PC-9 (cell line): ENCODE data around the gene ZFAND3. TPM values are rescaled to one million over a fixed set of nuclear protein-coding genes. Genes with fewer than 3 reads are reported as not detected.

ENCODE experiments used
- BruUV-seq: library from RNA; stranded (reverse); fragments of 400-500 nt; replicated peaks from 2 replicates; lab custom pipeline; 2021; lab: Mats Ljungman, UMichigan
- CTCF ChIA-PET: fragments of 300-600 bp; sonication (Branson Sonifier 250); formaldehyde crosslinking; loops from one replicate; lab custom pipeline; 2022; ENCODE audit warnings: antibody characterized with exemption; lab: Charles Lee
- POLR2A ChIA-PET: fragments of 300-600 bp; sonication (Branson Sonifier 250); formaldehyde crosslinking; loops from one replicate; lab custom pipeline; 2022; ENCODE audit warnings: antibody characterized with exemption; ENCODE audit not compliant: unreplicated experiment; lab: Charles Lee
- DNase-seq, 2 experiments: peaks; one replicate each; pipeline versions ENCODE4 v3.0.0 to v3.0.0-alpha.2; 2015 to 2022; ENCODE audit warnings: mixed read lengths in 1 of 2
- H2AFZ ChIP-seq: fragments of 200-600 bp; sonication (generic); 2 replicates; pipeline ENCODE4 v1.8.1; 2017; ENCODE audit warnings: antibody characterized with exemption
- H3F3A ChIP-seq: fragments of 200-600 bp; sonication (generic); 2 replicates; pipeline ENCODE4 v1.8.1; 2017; ENCODE audit warnings: antibody characterized with exemption, mild to moderate bottlenecking, low read depth; ENCODE audit not compliant: insufficient read depth
- H3K27ac ChIP-seq: fragments of 200-600 bp; sonication (generic); 2 replicates; pipeline ENCODE4 v1.6.1; 2016; ENCODE audit warnings: mixed run types
- H3K27me3 ChIP-seq: fragments of 200-600 bp; sonication (generic); 2 replicates; pipeline ENCODE4 v1.6.1; 2016; ENCODE audit warnings: low read depth, mixed run types; ENCODE audit not compliant: insufficient read depth
- H3K36me3 ChIP-seq: fragments of 200-600 bp; sonication (generic); 2 replicates; pipeline ENCODE4 v1.6.1; 2016; ENCODE audit warnings: low read depth, mixed run types
- H3K4me1 ChIP-seq: fragments of 200-600 bp; sonication (generic); replicated peaks from 2 replicates; pipeline ENCODE4 v1.6.1; 2016; ENCODE audit warnings: mixed run types; ENCODE audit not compliant: insufficient read depth
- H3K4me2 ChIP-seq: fragments of 200-600 bp; sonication (generic); 2 replicates; pipeline ENCODE4 v1.6.1; 2017; ENCODE audit warnings: mixed run types
- H3K4me3 ChIP-seq: fragments of 200-600 bp; sonication (generic); 2 replicates; pipeline ENCODE4 v1.6.1; 2016; ENCODE audit warnings: mixed run types
- H3K79me2 ChIP-seq: fragments of 200-600 bp; sonication (generic); 2 replicates; pipeline ENCODE4 v1.6.1; 2017; ENCODE audit warnings: low read depth, mixed run types
- H3K9me2 ChIP-seq: fragments of 200-600 bp; sonication (generic); 2 replicates; pipeline ENCODE4 v1.8.1; 2017; ENCODE audit warnings: mild to moderate bottlenecking; ENCODE audit not compliant: insufficient read depth
- H3K9me3 ChIP-seq: fragments of 200-600 bp; sonication (generic); 2 replicates; pipeline ENCODE4 v1.8.1; 2016; ENCODE audit warnings: low read depth; ENCODE audit not compliant: insufficient read depth
- H4K20me1 ChIP-seq: fragments of 200-600 bp; sonication (generic); 2 replicates; pipeline ENCODE4 v1.8.1; 2017; ENCODE audit not compliant: insufficient read depth
- CTCF ChIP-seq: fragments of 200-600 bp; sonication (generic); conservative IDR thresholded peaks from 2 replicates; pipeline ENCODE4 v1.6.1; 2017; ENCODE audit warnings: mixed run types, antibody characterized with exemption, mild to moderate bottlenecking, moderate library complexity
- EZH2 ChIP-seq: fragments of 200-600 bp; sonication (generic); IDR thresholded peaks from 2 replicates; pipeline ENCODE4 v1.8.0; 2017; ENCODE audit warnings: antibody characterized with exemption, low read depth
- intact Hi-C: fragments of 100-400 bp; cut with micrococcal nuclease; formaldehyde crosslinking; loops from one replicate; pipeline ENCODE4 v1.10.0; 2022; ENCODE audit not compliant: unreplicated experiment
- total RNA-seq: library from RNA; stranded (reverse); gene quantifications from 2 replicates; pipeline ENCODE4 v1.2.3, GENCODE V29; 2021

The ZFAND3 gene
- total RNA-seq, 1 experiment from 2014 or later: 46.8 TPM

DNA sequence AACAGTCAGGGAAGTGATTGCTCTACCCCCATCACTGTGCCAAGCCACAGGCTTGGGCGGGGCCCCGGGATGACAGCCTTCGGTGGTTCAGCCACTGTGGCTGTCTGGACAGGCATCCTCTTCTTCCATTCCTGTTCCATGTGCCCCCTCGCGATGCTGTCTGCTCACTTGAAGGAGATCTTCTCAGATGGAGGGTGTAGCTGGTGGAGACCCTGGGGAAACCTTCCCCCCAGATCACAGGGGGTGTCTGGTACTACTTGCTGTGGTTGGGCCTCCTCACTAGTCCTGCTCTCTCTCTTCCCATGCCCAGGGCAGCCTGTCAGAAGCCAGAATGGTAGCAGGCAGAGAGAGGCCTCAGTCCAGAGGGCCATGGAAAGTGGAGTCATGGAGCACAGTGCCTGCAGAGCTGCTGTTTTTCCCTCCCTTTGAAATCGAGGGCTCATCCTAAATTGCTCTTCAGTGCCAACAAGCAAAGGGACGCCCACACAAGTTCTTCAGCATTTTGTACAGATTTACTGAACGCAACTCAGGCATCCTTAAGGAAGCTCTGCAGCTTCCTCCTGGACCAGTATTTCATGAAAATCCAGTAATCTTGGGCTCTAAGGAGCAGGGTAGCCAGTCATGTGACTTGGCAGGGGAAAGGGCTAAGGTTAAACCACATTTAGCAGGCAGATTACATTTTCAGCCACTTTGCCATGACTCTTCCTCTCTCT is 326.6 kb downstream of the ZFAND3 start:
- Histone ChIP-seq H3K79me2 (peaks cover 4% of the 10 kb centered on the region; the same call in 1 of the 2 replicates), H4K20me1 (peaks cover 19% of the 10 kb centered on the region), H3K27me3 (no peaks in the 10 kb centered on the region), H3K4me2 (no peak overlapping the region), H3K4me1 (no peaks in the 10 kb centered on the region), H3K4me3 (no peak overlapping the region), H3F3A (no peaks in the 10 kb centered on the region), H3K9me2 (no peaks in the 10 kb centered on the region), H2AFZ (no peak overlapping the region), H3K9me3 (no peaks in the 10 kb centered on the region), H3K36me3 (no peaks in the 10 kb centered on the region), H3K27ac (no peak overlapping the region)
- POLR2A ChIA-PET: no interaction called here
- no peak for DNase-seq
- CTCF ChIA-PET: no interaction called here
- intact Hi-C loops: no loop called here
- BruUV-seq: no TSS peak
- TF ChIP-seq CTCF (no peak), EZH2 (no peak)

DNA sequence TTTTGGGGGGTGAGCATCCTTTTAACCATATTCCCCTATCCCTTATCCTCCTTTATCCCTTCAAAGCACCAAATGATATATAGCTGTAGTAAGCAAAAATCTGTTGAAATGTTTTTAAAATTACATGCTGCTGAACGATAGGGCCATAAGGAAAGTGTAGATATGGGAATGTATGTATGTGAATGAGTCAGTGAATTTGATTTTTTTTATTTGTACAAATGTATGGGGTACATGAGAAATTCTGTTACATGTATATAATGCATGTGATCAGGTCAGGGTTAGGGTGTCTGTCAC is 327.2 kb downstream of the ZFAND3 start:
- Histone ChIP-seq H3K9me3 (no peaks in the 10 kb centered on the region), H3K27ac (no peak overlapping the region), H4K20me1 (peaks cover 20% of the 10 kb centered on the region), H2AFZ (no peak overlapping the region), H3K36me3 (no peaks in the 10 kb centered on the region), H3K79me2 (peaks cover 4% of the 10 kb centered on the region; the same call in 1 of the 2 replicates), H3K4me2 (no peak overlapping the region), H3K27me3 (no peaks in the 10 kb centered on the region), H3K9me2 (no peaks in the 10 kb centered on the region), H3K4me3 (no peak overlapping the region), H3K4me1 (no peaks in the 10 kb centered on the region), H3F3A (no peaks in the 10 kb centered on the region)
- no peak for DNase-seq
- intact Hi-C loops: no loop called here
- no TSS peak for BruUV-seq
- POLR2A ChIA-PET: no interaction called here
- CTCF ChIA-PET: no interaction called here
- TF ChIP-seq EZH2 (no peak), CTCF (no peak)

- ChIA-PET CTCF (no interaction called here), POLR2A (no interaction called here)
- no peaks in the 10 kb centered on the region for H3F3A ChIP-seq
- peaks cover 22% of the 10 kb centered on the region for H4K20me1 ChIP-seq
- H3K4me1 ChIP-seq: no peaks in the 10 kb centered on the region
- H3K36me3 ChIP-seq: no peaks in the 10 kb centered on the region
- H3K79me2 ChIP-seq: peaks cover 4% of the 10 kb centered on the region; the same call in 1 of the 2 replicates
- DNase-seq: no peak
- intact Hi-C loops: no loop called here
- H3K27ac ChIP-seq: no peak overlapping the region
- H3K4me2 ChIP-seq: no peak overlapping the region
- no peaks in the 10 kb centered on the region for H3K9me2 ChIP-seq
- no peaks in the 10 kb centered on the region for H3K27me3 ChIP-seq
- H2AFZ ChIP-seq: no peak overlapping the region
- no peak overlapping the region for H3K4me3 ChIP-seq
- no TSS peak for BruUV-seq
- no peaks in the 10 kb centered on the region for H3K9me3 ChIP-seq
- no peak for TF ChIP-seq EZH2
- TF ChIP-seq CTCF: no peak
Observed at GRCh38 chr6:38148606-38149005, 329.1 kb downstream of the ZFAND3 start.
